ENCODE measurements around the gene GCK.

Gene GCK

DNA sequence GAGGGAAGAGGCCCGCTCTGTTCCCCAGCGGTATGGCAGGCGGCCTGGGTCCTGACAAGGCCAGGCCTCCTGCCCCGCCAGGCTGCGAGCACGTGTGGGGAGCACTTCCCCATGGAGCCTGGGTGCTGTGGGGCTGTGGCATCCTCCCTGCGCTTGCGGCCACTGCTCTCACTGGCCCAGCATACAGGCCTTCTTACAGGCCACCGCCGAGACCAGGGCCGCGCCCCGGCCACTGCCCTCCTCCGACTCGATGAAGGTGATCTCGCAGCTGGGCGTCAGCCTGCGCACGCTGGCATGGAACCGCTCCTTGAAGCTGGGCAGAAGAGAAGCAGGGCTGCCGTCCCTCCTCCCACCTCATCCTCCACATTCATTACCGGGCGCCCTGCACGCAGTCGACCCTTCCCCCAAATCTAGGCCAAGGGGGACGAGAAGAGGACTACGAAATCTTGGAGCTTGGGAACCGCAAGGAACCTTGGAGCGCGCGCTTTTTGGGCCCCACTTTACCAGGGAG is 44.2 kb downstream of the GCK start:
- Histone ChIP-seq H3K27ac (no peak overlapping the region), H3K4me3 (0 out of 2 replicates have a peak overlapping the region, but pooled peaks have one; percentile 62), H3K4me2 (peak overlapping the region; percentile 89), H4K20me1 (no peaks in the 10 kb centered on the region), H3K9me3 (no peaks in the 10 kb centered on the region), H3K36me3 (no peaks in the 10 kb centered on the region), H3K9ac (no peak overlapping the region), H3K27me3 (peaks cover 10% of the 10 kb centered on the region; the same call in 1 of the 2 replicates), H3K4me1 (peaks cover 22% of the 10 kb centered on the region)
- no peak for TF ChIP-seq Cebpa-rat (IDR thresholded peaks at IDR 0.05)

DNA sequence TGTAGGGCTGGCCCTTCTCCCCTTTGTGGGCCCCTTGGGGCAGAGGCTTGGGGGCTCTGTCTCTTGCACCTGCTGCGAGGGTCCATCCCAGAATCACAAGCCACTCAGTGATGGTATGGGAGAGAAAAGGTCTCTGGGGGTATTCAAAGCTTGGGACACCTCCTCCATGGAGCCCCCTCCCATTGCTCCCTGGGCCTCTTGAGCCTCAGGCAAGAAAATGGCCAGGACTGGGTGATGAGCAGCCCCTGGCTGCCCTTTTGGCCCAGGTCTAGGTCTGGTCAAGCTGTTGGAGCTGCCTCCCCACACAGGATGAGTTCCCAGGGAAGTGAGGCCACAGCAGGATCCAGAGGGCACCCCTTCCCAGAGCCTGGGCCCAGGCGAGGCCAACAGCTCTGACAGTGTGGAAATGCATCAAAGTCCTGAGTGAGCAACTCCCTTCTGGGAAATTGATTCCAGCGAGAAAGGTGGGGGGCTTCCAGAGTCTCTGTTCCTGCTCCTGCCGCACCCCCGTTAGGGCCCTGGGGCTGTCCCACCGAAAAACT is 44.7 kb downstream of the GCK start:
- Histone ChIP-seq H4K20me1 (no peaks in the 10 kb centered on the region), H3K36me3 (no peaks in the 10 kb centered on the region), H3K4me1 (peaks cover 22% of the 10 kb centered on the region), H3K27me3 (peaks cover 10% of the 10 kb centered on the region; the same call in 1 of the 2 replicates), H3K4me3 (no peak overlapping the region), H3K9ac (no peak overlapping the region), H3K27ac (no peak overlapping the region), H3K4me2 (peak overlapping the region; percentile 89), H3K9me3 (no peaks in the 10 kb centered on the region)
- no peak for TF ChIP-seq Cebpa-rat (IDR thresholded peaks at IDR 0.05)

DNA sequence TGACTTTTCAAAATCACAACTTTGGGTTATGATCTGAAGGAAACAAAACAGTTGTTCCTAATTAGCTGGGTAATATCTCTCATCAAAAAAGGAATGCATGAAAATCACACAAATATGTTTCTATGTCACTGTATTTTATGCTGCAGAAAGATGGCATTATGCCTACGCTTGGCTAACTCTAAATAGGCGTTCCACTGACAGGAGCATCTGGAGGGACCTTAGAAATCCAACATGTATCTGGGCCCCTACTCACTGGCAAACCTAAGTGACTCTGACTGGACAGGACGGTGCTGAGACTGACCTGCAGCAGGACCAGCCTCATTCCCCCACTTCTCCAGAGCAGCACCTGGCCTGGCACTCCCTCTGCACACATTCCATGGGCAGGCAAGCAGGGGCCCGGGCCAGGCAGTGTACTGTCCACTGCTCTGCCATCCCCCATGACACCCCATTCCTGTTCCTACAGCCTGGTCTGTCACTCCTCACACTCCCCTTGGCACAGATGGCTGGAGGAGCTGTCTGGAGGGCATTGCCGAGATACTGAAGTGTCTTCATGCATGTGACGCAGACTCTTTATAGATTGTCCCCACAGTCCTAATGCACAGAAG is 45.5 kb downstream of the GCK start:
- H3K9me3 ChIP-seq: no peaks in the 10 kb centered on the region
- no peak for TF ChIP-seq Cebpa-rat (IDR thresholded peaks at IDR 0.05)
- H4K20me1 ChIP-seq: no peaks in the 10 kb centered on the region
- no peak overlapping the region for H3K27ac ChIP-seq
- H3K36me3 ChIP-seq: no peaks in the 10 kb centered on the region
- no peak overlapping the region for H3K4me2 ChIP-seq
- H3K4me1 ChIP-seq: peaks cover 22% of the 10 kb centered on the region
- H3K9ac ChIP-seq: no peak overlapping the region
- no peak overlapping the region for H3K4me3 ChIP-seq
- H3K27me3 ChIP-seq: peaks cover 10% of the 10 kb centered on the region; the same call in 1 of the 2 replicates

DNA sequence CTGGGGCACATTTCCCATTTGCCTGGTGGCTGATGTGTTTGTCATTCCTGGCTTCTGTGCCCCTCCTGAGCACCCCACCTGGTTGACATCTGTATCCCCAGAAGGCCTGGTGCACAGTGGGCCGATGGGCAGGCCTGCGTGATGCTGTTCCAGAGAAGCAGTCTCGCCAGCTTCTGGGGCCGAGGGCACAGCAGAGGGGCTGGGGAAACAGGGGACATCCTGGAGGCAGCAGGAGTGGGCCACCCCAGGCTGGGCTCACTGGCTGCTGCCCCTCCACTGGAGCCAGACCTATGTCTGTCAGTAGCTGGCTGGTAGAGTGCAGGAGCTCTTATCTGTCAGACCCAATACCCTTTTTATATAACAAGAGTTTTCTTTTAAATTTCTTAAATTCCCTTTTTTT is 47.2 kb downstream of the GCK start:
- no peaks in the 10 kb centered on the region for H3K9me3 ChIP-seq
- H4K20me1 ChIP-seq: no peaks in the 10 kb centered on the region
- no peak overlapping the region for H3K4me3 ChIP-seq
- no peak overlapping the region for H3K9ac ChIP-seq
- no peak overlapping the region for H3K27ac ChIP-seq
- H3K36me3 ChIP-seq: no peaks in the 10 kb centered on the region
- peaks cover 22% of the 10 kb centered on the region for H3K4me1 ChIP-seq
- H3K27me3 ChIP-seq: peaks cover 10% of the 10 kb centered on the region; the same call in 1 of the 2 replicates
- no peak overlapping the region for H3K4me2 ChIP-seq
- TF ChIP-seq Cebpa-rat (IDR thresholded peaks at IDR 0.05): no peak

DNA sequence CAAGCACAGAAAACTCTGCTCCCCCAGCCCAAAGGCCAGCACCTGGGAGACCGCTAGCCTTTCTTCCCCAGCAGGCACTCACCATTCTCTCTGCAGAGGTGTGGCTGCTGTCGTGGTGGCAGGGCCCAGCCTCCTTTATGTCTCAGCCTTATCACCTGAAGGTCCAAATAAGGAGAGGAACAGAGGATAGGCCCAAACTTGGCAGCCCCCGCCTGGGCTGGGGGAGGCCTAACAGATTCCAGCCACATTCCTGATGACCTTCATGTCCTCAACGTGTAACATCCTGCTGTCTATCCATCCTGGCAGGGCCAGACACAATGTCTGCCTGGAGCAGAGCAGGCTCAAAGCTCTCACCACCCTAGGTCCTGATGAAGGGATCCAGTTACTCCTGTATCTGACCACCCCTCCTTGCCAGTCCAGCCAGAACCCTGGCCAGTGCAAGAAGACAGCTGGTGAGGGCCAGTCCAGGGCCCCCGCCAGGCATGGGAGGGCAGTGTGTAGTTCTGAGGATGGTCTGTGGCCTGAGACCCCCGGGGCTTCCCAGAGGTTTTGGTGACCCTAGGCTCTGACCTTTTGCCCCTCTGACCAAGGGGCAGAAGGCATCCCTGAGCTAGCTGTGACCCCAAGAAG is 47.9 kb downstream of the GCK start, which contains the start of gene MYL7:
MYL7 (minus strand) TSS at position 112 of the 630 bp plus-strand sequence; CDS start at position 85, 27 bp downstream.
- Histone ChIP-seq H3K36me3 (no peaks in the 10 kb centered on the region), H3K4me3 (no peak within 1 kb of the TSS), H3K4me1 (peaks cover 22% of the 10 kb centered on the region), H3K9me3 (no peaks in the 10 kb centered on the region), H4K20me1 (no peaks in the 10 kb centered on the region), H3K4me2 (peak within 1 kb of the TSS; percentile 59), H3K27ac (no peak within 1 kb of the TSS), H3K9ac (no peak within 1 kb of the TSS), H3K27me3 (peaks cover 10% of the 10 kb centered on the region; the same call in 1 of the 2 replicates)
- TF ChIP-seq Cebpa-rat (IDR thresholded peaks at IDR 0.05): no peak

DNA sequence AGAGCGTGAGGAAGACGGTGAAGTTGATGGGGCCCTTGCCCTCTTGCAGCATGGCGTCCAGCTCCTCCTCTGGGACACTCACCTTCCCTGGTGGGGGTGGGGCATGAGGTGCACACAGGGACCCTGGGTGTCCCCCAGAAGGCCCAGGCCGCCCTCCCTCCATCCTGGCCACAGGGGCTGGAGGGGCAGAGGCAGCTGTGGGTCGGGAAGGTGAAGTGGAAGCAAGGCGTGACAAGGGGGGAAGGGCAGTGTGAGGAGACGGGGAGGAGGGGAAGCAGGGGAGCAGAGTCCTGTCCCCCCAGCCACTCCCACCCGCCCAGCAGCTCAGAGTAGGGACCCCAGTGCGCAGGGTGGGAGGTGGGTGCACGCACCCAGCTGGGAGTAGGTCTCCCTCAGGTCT is 48.9 kb downstream of the GCK start:
- H3K4me3 ChIP-seq: no peak overlapping the region
- peaks cover 5% of the 10 kb centered on the region; the same call in 1 of the 2 replicates for H3K27me3 ChIP-seq
- TF ChIP-seq Cebpa-rat (IDR thresholded peaks at IDR 0.05): no peak
- no peak overlapping the region for H3K9ac ChIP-seq
- H3K9me3 ChIP-seq: no peaks in the 10 kb centered on the region
- no peak overlapping the region for H3K27ac ChIP-seq
- no peaks in the 10 kb centered on the region for H3K36me3 ChIP-seq
- no peak overlapping the region for H3K4me2 ChIP-seq
- H4K20me1 ChIP-seq: no peaks in the 10 kb centered on the region
- H3K4me1 ChIP-seq: peaks cover 16% of the 10 kb centered on the region

DNA sequence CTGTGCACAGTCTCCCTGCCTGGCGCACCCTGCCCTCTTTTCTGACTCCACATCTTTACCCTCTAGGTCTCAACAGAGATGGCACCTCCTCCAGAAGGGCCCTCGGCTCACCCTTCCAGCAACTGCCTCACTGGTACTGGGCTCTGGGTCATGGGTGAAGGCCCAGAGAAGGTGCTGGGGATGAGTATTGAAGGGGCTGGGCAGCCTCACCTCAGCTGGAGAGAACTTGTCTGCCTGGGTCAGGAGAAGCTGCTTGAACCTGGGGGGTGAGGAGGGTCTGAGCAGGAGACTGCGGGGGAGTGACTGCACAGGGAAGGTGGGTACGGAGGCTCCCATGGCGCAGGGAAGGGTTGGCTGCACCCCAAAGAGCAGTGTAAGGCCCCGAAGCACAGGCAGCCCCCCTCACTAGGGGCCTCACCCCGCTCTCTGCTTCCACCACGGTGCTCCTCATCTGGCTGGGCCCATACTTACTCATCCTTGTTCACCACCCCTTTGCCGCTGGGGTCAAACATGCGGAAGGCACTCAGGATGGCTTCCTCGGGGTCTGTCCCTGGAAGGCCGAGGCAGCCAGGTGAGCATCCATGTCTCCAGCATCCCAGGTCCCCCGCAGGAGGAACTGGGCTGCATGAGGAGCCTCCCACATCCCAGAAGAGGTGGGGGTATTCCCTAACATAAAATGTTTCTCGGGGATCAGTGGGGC is 49.8 kb downstream of the GCK start:
- H3K4me3 ChIP-seq: no peak overlapping the region
- no peaks in the 10 kb centered on the region for H3K36me3 ChIP-seq
- H3K9ac ChIP-seq: no peak overlapping the region
- H3K4me2 ChIP-seq: no peak overlapping the region
- H3K9me3 ChIP-seq: no peaks in the 10 kb centered on the region
- TF ChIP-seq Cebpa-rat (IDR thresholded peaks at IDR 0.05): no peak
- H3K4me1 ChIP-seq: peaks cover 18% of the 10 kb centered on the region
- no peaks in the 10 kb centered on the region for H4K20me1 ChIP-seq
- H3K27ac ChIP-seq: no peak overlapping the region
- 0 out of 2 replicates have a peak, but pooled peaks cover under 1% of the 10 kb centered on the region for H3K27me3 ChIP-seq

DNA sequence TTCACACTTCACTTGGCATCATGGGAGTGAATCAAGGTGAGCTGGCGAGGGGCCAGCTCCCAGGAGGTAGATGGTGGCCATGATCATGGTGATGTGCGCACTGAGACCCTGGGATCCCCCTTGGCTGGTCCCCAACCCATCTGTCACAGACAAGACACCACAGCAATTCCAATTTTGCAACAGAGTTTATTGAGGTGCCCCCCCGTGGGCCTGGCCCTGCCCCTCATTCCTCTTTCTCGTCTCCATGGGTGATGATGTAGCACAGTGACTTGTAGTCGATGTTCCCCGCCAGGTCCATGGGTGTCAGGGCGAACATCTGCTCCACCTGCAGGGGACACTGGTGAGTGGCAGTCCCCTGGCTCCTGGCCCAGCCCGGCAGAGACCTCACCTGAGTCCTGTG is 50.5 kb downstream of the GCK start:
- no peak overlapping the region for H3K4me3 ChIP-seq
- no peak overlapping the region for H3K4me2 ChIP-seq
- H3K27me3 ChIP-seq: no peaks in the 10 kb centered on the region
- H3K36me3 ChIP-seq: no peaks in the 10 kb centered on the region
- TF ChIP-seq Cebpa-rat (IDR thresholded peaks at IDR 0.05): no peak
- H4K20me1 ChIP-seq: no peaks in the 10 kb centered on the region
- H3K27ac ChIP-seq: no peak overlapping the region
- peaks cover 18% of the 10 kb centered on the region for H3K4me1 ChIP-seq
- H3K9me3 ChIP-seq: no peaks in the 10 kb centered on the region
- no peak overlapping the region for H3K9ac ChIP-seq

DNA sequence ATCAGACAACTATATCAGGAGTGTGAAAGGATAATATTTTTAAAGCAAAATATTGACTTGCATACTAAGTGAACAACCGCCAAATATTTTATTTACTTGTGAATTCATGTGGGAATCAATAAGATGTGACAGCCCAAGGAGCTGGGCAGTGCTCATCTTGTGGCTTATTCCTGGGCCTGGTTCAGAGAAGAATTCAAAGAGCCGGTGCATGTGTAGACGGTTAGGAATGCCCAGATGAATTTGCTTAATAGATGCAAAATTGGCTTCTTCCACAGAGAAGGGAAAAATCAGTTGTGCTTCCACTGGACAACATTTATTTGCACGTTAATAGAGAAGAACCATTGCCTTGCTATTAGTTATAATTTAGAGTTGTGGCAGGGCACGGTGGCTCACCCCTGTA is 52.5 kb downstream of the GCK start:
- H4K20me1 ChIP-seq: no peaks in the 10 kb centered on the region
- H3K4me1 ChIP-seq: peaks cover 17% of the 10 kb centered on the region
- H3K9me3 ChIP-seq: no peaks in the 10 kb centered on the region
- H3K36me3 ChIP-seq: no peaks in the 10 kb centered on the region
- no peak overlapping the region for H3K4me3 ChIP-seq
- no peak for TF ChIP-seq Cebpa-rat (IDR thresholded peaks at IDR 0.05)
- H3K27ac ChIP-seq: no peak overlapping the region
- no peaks in the 10 kb centered on the region for H3K27me3 ChIP-seq
- H3K4me2 ChIP-seq: no peak overlapping the region
- no peak overlapping the region for H3K9ac ChIP-seq

All from BLaER1 (cell line).